Mesothelial cell of epicardium (in vitro differentiated cells): Measurements from ENCODE around the gene ZNF274. TPM values are rescaled to one million over a fixed set of nuclear protein-coding genes. Genes with fewer than 3 reads are reported as not detected.
A peak's percentile ranks its signal among the peaks of the same experiment; 100 is the strongest.
"Not testable (repeated sequence)": the region's sequence is repeated elsewhere in the genome, so short reads cannot be mapped to it uniquely, and the experiment has no call there.

Source experiments
- DNase-seq, 2 experiments: peaks; one replicate each; pipeline ENCODE4 v3.0.0; 2021; ENCODE audit warnings: low spot score in 2 of 2; ENCODE audit not compliant: unreplicated experiment in 2 of 2
- H3K27ac Mint-ChIP-seq: 2 replicates; pipeline ENCODE4 v1.8.0; 2021; ENCODE audit warnings: mixed read lengths
- H3K27me3 Mint-ChIP-seq: 2 replicates; pipeline ENCODE4 v1.8.0; 2021; ENCODE audit warnings: low read depth, mixed read lengths
- H3K36me3 Mint-ChIP-seq: 2 replicates; pipeline ENCODE4 v1.8.0; 2021; ENCODE audit warnings: mixed read lengths
- H3K4me1 Mint-ChIP-seq: 2 replicates; pipeline ENCODE4 v1.8.0; 2021; ENCODE audit warnings: mixed read lengths
- H3K4me3 Mint-ChIP-seq: 2 replicates; pipeline ENCODE4 v1.8.0; 2021; ENCODE audit warnings: mild to moderate bottlenecking, moderate library complexity, mixed read lengths
- H3K9me3 Mint-ChIP-seq: 2 replicates; pipeline ENCODE4 v1.8.0; 2021; ENCODE audit warnings: mixed read lengths
- CTCF ChIP-seq: fragments of 200-600 bp; sonication (generic); IDR thresholded peaks from one replicate; pipeline ENCODE4 v1.5.0; 2021; ENCODE audit warnings: antibody characterized with exemption; ENCODE audit not compliant: unreplicated experiment
- total RNA-seq: library from RNA; stranded (reverse); gene quantifications from 3 replicates; pipeline ENCODE4 v1.2.1, GENCODE V29; 2021

The ZNF274 gene
- 27.4 to 30.6 TPM (median 27.9 TPM) in 3 replicates for total RNA-seq

GRCh38 chr19:58182989-58183816, at the start of gene ZNF274:
Gene ZNF274 (plus strand): TSS chr19:58183061. CDS start chr19:58183966, 905 bp downstream.
- Mint-ChIP-seq H3K9me3 (peaks cover 39% of the 10 kb centered on the region), H3K4me3 (peak within 1 kb of the TSS; percentile 91), H3K36me3 (peaks cover 67% of the 10 kb centered on the region), H3K4me1 (peaks cover 8% of the 10 kb centered on the region), H3K27ac (peak within 1 kb of the TSS; percentile 99), H3K27me3 (no peaks in the 10 kb centered on the region)
- DNase-seq: peak; percentile 88 to 93
- TF ChIP-seq CTCF: no peak

GRCh38 chr19:58134244-58134643, 48.6 kb upstream of the ZNF274 start:
- Mint-ChIP-seq H3K9me3 (peaks cover 63% of the 10 kb centered on the region), H3K27ac (no peak overlapping the region), H3K27me3 (no peaks in the 10 kb centered on the region), H3K36me3 (peaks cover 85% of the 10 kb centered on the region), H3K4me3 (no peak overlapping the region), H3K4me1 (no peaks in the 10 kb centered on the region)
- TF ChIP-seq CTCF: no peak
- DNase-seq: no peak

- Mint-ChIP-seq H3K4me3 (no peak overlapping the region), H3K9me3 (peaks cover 32% of the 10 kb centered on the region), H3K36me3 (peaks cover 47% of the 10 kb centered on the region), H3K4me1 (peaks cover 7% of the 10 kb centered on the region), H3K27me3 (no peaks in the 10 kb centered on the region), H3K27ac (no peak overlapping the region)
- no peak for DNase-seq
- TF ChIP-seq CTCF: no peak
Observed at GRCh38 chr19:58145849-58146248, 37.0 kb upstream of the ZNF274 start.

GRCh38 chr19:58147475-58147874, 35.4 kb upstream of the ZNF274 start:
- not testable (repeated sequence) for H3K27me3 Mint-ChIP-seq, DNase-seq, H3K27ac Mint-ChIP-seq, H3K4me1 Mint-ChIP-seq, H3K4me3 Mint-ChIP-seq
- H3K36me3 Mint-ChIP-seq: peaks cover 43% of the 10 kb centered on the region
- H3K9me3 Mint-ChIP-seq: peaks cover 37% of the 10 kb centered on the region

GRCh38 chr19:58150328-58150921, 32.4 kb upstream of the ZNF274 start, which contains the start of gene ZNF329:
Gene ZNF329 (minus strand): TSS chr19:58150789. CDS start chr19:58129503, 21,286 bp downstream.
- H3K9me3 Mint-ChIP-seq: peaks cover 30% of the 10 kb centered on the region
- no peaks in the 10 kb centered on the region for H3K27me3 Mint-ChIP-seq
- H3K27ac Mint-ChIP-seq: peak within 1 kb of the TSS; percentile 93
- peaks cover 38% of the 10 kb centered on the region for H3K36me3 Mint-ChIP-seq
- peak; percentile 88 to 96 for DNase-seq
- H3K4me1 Mint-ChIP-seq: peaks cover 13% of the 10 kb centered on the region
- H3K4me3 Mint-ChIP-seq: peak within 1 kb of the TSS; percentile 88
- no peak for TF ChIP-seq CTCF

GRCh38 chr19:58153386-58153785, 29.5 kb upstream of the ZNF274 start:
- H3K4me1 Mint-ChIP-seq: peaks cover 13% of the 10 kb centered on the region
- H3K9me3 Mint-ChIP-seq: peaks cover 24% of the 10 kb centered on the region

More at GRCh38 chr19:58153386-58153785, 29.5 kb upstream of the ZNF274 start:
- no peak for TF ChIP-seq CTCF
- DNase-seq: no peak
- no peaks in the 10 kb centered on the region for H3K27me3 Mint-ChIP-seq
- no peak overlapping the region for H3K27ac Mint-ChIP-seq
- peak overlapping the region; percentile 87 for H3K4me3 Mint-ChIP-seq
- H3K36me3 Mint-ChIP-seq: peaks cover 29% of the 10 kb centered on the region
